ENCODE measurements around the gene SPEN. TPM values are rescaled to one million over a fixed set of nuclear protein-coding genes. Genes with fewer than 3 reads are reported as not detected.

SPEN gene
- polyA plus RNA-seq, 3 donors from 2014 or later, result 1.2 to 46.0 (median 6.0) TPM

DNA sequence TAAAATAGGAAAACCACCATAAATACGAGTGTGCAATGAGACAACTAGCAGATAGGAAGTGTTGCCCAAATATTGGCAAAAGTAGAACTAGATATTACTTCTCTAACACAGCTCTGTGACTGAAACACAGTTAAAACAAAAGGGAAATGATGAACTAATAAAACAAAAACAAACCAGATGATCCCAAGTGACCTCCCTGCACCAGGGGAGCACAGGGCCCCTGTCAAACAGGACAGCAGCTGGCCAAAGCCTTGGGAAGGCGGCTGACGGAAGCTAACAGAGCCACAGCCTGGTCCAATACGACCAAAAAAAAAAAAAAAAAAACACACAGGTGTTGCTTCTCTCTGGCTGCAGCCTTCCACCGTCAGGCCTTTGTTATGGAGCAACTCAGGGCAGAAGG is 110.6 kb downstream of the SPEN start:
- no peaks in the 10 kb centered on the region for H3K9me3 Mint-ChIP-seq
- peaks cover under 1 to 52% of the 10 kb centered on the region in 2 donors for H3K4me1 Mint-ChIP-seq
- peak overlapping the region in 2 of 6 donors; percentile 1 to 60 for H3K27ac Mint-ChIP-seq
- peaks cover 0 to 12% (median 4%) of the 10 kb centered on the region in 3 donors for H3K36me3 Mint-ChIP-seq
- no peak overlapping the region for H3K4me3 Mint-ChIP-seq
- no peak for DNase-seq
- H3K27me3 Mint-ChIP-seq (ENCODE audit: low read depth in 3 of 3), result peaks cover 0 to 6% (median 0%) of the 10 kb centered on the region in 3 donors

DNA sequence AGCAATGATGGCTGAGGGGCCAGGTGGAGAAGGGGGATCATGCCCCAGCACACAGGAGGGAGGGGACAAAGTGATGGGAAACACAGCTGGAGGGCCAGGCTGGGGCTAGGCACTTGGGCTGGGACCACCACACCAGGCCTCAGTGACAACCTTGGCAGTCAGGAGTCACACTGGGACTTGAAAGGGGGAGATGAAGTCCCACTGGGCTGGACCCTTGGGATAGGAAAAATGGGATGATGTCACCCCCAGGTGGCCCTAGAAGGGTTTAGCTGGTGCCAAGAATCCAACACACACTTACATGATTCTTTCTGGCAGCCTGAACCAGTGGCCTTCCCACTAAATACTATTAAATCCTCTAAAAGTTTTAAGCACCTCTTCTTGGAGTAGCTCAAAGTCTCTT is 111.3 kb downstream of the SPEN start:
- peaks cover 7 to 56% of the 10 kb centered on the region in 2 donors for H3K4me1 Mint-ChIP-seq
- no peak overlapping the region for H3K4me3 Mint-ChIP-seq
- peaks cover 0 to 12% (median 9%) of the 10 kb centered on the region in 3 donors for H3K36me3 Mint-ChIP-seq
- no peaks in the 10 kb centered on the region for H3K9me3 Mint-ChIP-seq
- H3K27me3 Mint-ChIP-seq (ENCODE audit: low read depth in 3 of 3), result peaks cover 0 to 6% (median 0%) of the 10 kb centered on the region in 3 donors
- DNase-seq, result no peak
- peak overlapping the region in 1 of 6 donors; percentile 51 for H3K27ac Mint-ChIP-seq

DNA sequence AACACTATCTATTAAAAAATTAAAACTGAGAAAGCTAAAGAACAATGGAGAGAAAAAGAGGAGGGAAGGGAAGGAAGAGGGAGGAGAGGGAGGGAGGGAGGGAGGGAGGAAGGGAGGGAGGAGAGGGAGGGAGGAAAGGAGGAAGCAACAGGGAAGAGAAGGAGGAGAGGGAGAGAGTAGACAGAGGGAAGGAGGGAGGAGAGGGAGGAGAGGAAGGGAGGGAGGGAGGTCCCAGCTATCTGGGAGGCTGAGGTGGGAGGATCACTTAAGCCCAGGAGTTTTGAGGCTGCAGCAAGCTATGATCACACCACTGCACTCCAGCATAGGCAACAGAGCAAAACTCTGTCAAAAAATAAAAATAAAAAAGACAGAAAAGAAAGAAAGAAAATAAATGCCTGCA is 111.9 kb downstream of the SPEN start:
- no peak for DNase-seq
- H3K27me3 Mint-ChIP-seq (ENCODE audit: low read depth in 3 of 3), result peaks cover 0 to 6% (median 0%) of the 10 kb centered on the region in 3 donors
- H3K4me1 Mint-ChIP-seq, result peaks cover 11 to 60% of the 10 kb centered on the region in 2 donors
- no peak overlapping the region for H3K27ac Mint-ChIP-seq
- peaks cover 0 to 12% (median 9%) of the 10 kb centered on the region in 3 donors for H3K36me3 Mint-ChIP-seq
- no peaks in the 10 kb centered on the region for H3K9me3 Mint-ChIP-seq
- no peak overlapping the region for H3K4me3 Mint-ChIP-seq

DNA sequence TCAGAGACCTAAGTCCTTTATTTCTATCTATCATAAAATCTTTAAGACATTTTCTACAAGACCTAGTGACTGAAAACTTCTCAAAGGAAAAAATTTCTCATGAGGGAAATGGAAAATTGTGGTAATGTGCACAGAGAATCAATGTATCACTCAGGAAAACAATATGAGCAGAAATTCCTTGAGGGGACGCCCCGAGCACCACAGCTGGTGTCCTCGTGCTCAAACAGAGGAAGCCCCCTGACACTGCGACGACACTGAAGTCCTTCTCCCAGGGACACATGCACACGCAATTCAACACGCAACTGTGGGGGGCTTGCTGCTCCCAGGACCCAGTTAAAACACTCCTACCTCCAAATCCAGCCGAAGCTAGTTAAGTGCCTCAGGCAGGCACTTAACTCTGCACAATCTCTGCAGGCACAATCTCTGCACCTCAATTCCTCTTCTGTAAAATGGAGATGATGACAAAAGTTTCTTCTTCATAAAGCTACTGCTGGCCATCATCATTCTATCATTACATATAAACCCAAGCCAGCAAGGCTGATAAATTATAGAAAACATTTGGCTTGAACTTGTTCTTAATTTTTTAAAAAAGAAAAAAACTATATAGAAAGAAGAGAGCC is 112.4 kb downstream of the SPEN start:
- Mint-ChIP-seq H3K27me3 (ENCODE audit: low read depth in 3 of 3) (peaks cover 0 to 6% (median 0%) of the 10 kb centered on the region in 3 donors), H3K9me3 (no peaks in the 10 kb centered on the region), H3K36me3 (peaks cover 0 to 12% (median 9%) of the 10 kb centered on the region in 3 donors), H3K4me3 (no peak overlapping the region), H3K27ac (no peak overlapping the region), H3K4me1 (peaks cover 12 to 61% of the 10 kb centered on the region in 2 donors)
- no peak for DNase-seq

DNA sequence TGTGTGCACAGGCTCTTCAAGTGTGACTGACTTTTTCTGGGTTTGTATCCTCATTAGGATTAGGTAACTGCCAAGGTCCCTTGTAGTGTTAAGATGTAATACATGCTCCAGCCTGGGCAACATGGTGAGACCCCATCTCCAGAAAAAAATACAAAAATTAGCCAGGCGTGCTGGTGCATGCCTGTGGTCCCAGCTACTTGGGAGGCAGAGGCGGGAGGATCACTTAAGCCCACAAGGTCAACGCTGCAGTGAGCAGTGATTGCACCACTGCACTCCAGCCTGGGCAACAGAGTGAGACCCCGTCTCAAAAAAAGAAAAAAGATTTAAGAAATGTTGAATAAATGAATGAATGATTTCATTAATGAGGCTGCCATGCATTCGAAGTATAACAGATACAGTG is 113.3 kb downstream of the SPEN start:
- Mint-ChIP-seq H3K4me1 (peaks cover 20 to 63% of the 10 kb centered on the region in 2 donors), H3K36me3 (peaks cover 0 to 12% (median 9%) of the 10 kb centered on the region in 3 donors), H3K27ac (peak overlapping the region in 1 of 6 donors; percentile 45), H3K4me3 (no peak overlapping the region), H3K27me3 (ENCODE audit: low read depth in 3 of 3) (peaks cover 0 to 6% (median 0%) of the 10 kb centered on the region in 3 donors), H3K9me3 (no peaks in the 10 kb centered on the region)
- no peak for DNase-seq

DNA sequence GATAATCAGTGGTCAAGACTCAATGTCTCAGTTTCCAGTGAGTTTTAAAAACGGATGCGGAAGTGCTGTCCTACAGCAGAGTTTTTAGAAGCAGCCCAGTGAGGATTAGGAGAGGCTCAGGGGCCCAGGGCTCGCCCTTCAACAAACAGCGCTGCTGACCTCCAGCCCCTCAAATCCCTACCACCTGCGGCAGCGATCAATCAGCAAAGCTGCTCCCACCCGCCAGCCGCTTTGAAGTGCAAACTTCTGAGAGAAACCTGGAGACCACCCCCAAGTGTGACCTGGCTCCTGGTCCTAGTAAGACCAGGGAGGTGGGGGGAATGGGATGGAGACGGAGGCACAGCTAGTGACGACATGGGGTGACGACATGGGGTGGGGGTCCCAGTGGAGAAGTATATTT is 114.0 kb downstream of the SPEN start:
- H3K36me3 Mint-ChIP-seq, result peaks cover 0 to 11% (median 7%) of the 10 kb centered on the region in 3 donors
- DNase-seq, result no peak
- no peak overlapping the region for H3K4me3 Mint-ChIP-seq
- peaks cover 0 to 4% (median 0%) of the 10 kb centered on the region in 3 donors for H3K27me3 Mint-ChIP-seq (ENCODE audit: low read depth in 3 of 3)
- no peak overlapping the region for H3K27ac Mint-ChIP-seq
- peaks cover 27 to 65% of the 10 kb centered on the region in 2 donors for H3K4me1 Mint-ChIP-seq
- H3K9me3 Mint-ChIP-seq, result no peaks in the 10 kb centered on the region

DNA sequence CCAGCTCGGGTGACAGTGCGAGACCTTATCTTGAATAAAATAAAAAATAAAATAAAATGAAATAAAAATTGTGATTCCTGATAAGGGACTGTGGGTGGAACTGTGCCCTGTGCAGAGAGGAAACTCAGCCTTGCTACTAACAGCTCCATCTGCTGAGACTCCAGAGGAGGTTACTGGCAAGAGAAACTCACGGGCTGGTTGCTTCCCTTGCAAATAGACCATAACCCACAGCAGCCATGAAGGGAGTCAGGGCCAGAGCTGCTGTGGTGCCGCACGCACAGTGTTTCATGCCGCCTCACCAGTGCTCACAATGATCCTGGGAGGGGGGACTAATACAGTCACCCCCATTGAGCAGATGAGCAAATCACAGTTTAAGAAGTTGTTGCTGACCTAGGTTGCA is 114.7 kb downstream of the SPEN start:
- Mint-ChIP-seq H3K27ac (no peak overlapping the region), H3K9me3 (no peaks in the 10 kb centered on the region), H3K27me3 (ENCODE audit: low read depth in 3 of 3) (peaks cover 0 to 3% (median 0%) of the 10 kb centered on the region in 3 donors), H3K36me3 (peaks cover 0 to 8% (median 4%) of the 10 kb centered on the region in 3 donors), H3K4me3 (no peak overlapping the region), H3K4me1 (peaks cover 33 to 65% of the 10 kb centered on the region in 2 donors)
- no peak for DNase-seq

DNA sequence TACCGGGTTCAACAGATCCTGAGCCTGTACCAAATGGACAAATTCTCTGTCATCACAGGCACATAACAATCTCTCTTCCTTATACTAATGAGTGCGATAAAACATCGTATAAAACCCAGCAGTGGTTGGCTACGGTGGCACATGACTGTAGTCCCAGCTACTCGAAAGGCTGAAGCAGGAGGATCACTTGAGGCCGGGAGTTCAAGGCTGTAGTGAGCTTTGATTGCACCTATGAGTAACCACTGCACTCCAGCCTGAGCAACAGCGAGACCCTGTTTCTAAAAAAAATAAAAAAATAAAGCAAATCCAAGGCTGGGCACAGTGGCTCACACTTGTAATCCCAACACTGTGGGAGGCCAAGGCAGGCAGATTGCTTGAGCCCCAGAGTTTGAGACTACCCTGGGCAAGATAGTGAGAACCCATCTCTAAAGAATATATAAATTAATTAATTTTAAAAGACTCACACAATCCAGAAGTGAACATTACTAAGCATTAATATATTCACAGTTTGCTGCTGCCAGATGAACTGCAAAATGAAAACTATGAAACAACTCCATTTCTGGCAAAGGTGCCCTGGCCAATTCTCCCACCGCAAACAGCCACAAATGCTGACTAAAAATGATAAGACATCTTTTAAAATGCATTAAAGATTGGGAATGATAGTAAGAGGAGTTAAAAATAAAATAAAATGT is 115.3 kb downstream of the SPEN start:
- Mint-ChIP-seq H3K27me3 (ENCODE audit: low read depth in 3 of 3) (peaks cover 0 to 3% (median 0%) of the 10 kb centered on the region in 3 donors), H3K27ac (peak overlapping the region in 3 of 6 donors; percentile 22 to 79 (median 23)), H3K4me1 (peaks cover 37 to 65% of the 10 kb centered on the region in 2 donors), H3K36me3 (peaks cover 0 to 5% (median 4%) of the 10 kb centered on the region in 3 donors), H3K4me3 (peak overlapping the region in 1 of 5 donors; percentile 12), H3K9me3 (no peaks in the 10 kb centered on the region)
- DNase-seq, result no peak

DNA sequence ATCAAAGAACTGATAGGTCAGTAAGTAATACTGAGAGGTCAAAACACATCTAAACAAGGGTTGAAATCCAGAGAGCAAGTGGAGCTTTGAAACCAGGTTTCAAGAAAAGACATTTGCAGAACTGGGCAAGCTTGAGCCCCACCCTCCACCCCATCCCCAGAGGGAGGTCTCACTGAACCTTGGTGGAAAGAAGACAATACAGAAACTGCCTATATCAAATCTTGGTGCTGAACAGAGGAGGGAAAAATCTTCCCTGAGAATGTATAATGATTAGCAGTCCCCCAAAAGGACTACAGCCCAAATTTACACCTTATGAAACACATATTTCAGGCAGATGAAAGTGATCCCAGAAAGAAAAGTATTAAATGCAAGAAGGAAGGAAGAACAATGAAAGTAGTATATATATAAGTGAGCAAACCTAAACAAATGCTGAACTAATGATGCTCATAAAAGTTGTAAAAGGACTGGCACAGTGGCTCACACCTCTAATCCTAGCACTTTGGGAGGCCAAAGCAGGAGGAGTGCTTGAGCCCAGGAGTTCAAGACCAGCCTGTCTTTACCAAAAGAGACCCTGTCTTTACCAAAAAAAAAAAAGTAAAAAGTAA is 116.0 kb downstream of the SPEN start:
- H3K9me3 Mint-ChIP-seq, result no peaks in the 10 kb centered on the region
- H3K36me3 Mint-ChIP-seq, result peaks cover 4 to 8% (median 8%) of the 10 kb centered on the region in 3 donors
- peak overlapping the region; percentile 10 to 79 (median 24) for H3K27ac Mint-ChIP-seq
- peaks cover 37 to 68% of the 10 kb centered on the region in 2 donors for H3K4me1 Mint-ChIP-seq
- H3K4me3 Mint-ChIP-seq, result no peak overlapping the region
- peaks cover 0 to 1% (median 0%) of the 10 kb centered on the region in 3 donors for H3K27me3 Mint-ChIP-seq (ENCODE audit: low read depth in 3 of 3)
- DNase-seq, result no peak

DNA sequence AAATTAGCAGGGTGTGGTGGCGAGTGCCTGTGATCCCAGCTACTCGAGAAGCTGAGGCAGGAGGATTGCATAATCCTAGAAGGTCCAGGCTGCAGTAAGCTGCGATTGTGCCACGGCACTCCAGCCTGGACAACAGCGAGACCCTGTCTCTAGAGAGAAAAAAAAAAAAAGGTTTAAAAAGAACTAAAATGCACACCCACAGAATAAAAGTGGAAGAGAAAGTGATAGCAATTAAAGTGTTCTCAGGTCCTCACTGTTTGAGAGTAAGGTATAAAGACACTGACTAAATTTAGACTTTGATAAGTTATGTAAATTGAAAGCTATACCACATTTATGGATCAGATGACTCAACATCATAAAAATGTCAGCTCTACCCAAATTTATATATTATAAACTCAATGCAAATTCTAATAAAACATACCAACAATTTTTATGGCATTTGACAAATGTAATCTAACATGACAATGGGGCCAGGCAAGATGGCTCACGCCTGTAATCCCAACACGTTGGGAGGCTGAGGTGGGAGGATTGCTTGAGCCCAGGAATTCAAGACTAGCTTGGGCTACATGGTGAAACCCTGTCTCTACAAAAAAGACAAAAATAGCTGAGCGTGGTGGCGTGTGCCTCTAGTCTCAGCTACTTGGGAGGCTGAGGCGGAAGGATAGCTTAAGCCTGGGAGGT is 116.6 kb downstream of the SPEN start:
- no peaks in the 10 kb centered on the region for H3K27me3 Mint-ChIP-seq (ENCODE audit: low read depth in 3 of 3)
- H3K4me1 Mint-ChIP-seq, result peaks cover 37 to 69% of the 10 kb centered on the region in 2 donors
- H3K27ac Mint-ChIP-seq, result peak overlapping the region in 5 of 6 donors; percentile 22 to 51 (median 40)
- peaks cover 4 to 8% (median 8%) of the 10 kb centered on the region in 3 donors for H3K36me3 Mint-ChIP-seq
- no peaks in the 10 kb centered on the region for H3K9me3 Mint-ChIP-seq
- DNase-seq, result no peak
- H3K4me3 Mint-ChIP-seq, result no peak overlapping the region

DNA sequence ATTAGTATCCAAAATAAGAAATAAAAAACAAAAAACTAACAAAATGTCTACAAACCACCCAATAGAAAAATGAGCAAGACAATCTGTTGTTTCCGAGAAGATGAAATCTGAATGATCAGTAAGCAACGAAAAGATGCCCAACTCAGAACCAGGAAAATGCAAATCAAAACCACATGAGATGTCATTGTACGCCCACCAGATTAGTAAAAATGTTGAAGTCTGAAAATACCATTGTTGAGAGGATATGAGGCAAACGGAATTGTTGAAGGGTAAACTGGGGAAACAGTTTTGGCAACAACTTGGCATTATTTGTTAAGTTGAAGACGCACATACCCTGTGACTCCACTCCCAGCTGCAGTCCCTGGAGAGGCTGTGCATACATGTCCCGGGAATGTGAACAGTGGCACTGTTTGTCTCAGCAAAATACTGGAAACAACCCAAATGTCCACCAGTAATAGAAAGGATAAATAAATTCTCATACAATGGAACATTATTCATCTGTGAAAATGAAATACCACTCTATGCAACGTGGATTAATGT is 117.8 kb downstream of the SPEN start:
- peak overlapping the region in 1 of 5 donors; percentile 81 for H3K4me3 Mint-ChIP-seq
- DNase-seq, result no peak

DNA sequence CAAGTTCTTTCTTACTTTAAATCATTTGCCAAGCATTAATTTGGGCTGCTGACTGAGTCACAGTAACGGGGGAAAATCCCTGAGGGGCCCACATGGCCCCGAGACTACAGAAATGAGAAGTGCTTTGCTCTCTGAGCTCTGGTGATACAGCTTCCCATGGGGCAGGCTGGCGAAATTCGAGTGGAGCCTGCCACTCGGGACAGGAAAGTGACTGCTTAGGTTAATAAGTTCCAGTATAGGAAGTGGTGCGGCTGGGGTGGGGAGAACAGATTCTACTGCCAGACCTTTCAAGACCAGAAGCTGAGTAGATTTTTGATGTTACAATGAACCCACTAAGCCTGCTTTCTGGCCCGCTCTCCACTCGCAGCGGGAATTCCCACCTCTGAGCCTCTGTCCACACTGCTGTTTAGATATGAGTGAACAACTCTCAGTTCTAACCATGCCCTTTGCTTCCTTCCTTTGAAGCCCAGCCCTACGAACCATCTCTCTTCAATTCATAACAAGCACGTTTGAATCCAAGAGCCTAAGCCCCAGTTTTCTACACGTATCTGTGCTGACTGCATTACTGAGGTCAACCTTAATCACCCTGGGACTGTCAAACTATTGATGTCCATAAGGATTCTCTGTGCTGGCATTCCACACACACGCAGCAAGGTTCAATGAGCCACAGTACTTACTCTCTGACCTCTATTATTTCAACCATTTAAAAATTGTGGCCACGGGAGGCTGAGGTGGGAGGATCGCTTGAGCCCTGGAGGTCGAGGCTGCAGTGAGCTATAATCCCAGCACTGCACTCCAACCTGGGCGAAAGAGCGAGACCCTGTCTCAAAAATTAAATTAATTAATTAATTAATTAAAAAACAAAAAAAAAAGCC is 118.8 kb downstream of the SPEN start:
- Mint-ChIP-seq H3K4me1 (peaks cover 40 to 65% of the 10 kb centered on the region in 2 donors), H3K4me3 (peak overlapping the region; percentile 24 to 81 (median 53)), H3K27ac (peak overlapping the region; percentile 44 to 90 (median 80)), H3K9me3 (no peaks in the 10 kb centered on the region), H3K27me3 (ENCODE audit: low read depth in 3 of 3) (no peaks in the 10 kb centered on the region), H3K36me3 (peaks cover 4 to 11% (median 8%) of the 10 kb centered on the region in 3 donors)
- peak in 1 of 3 donors; percentile 23 for DNase-seq

More for the DNA sequence above, 117.8 kb downstream of the SPEN start:
- H3K36me3 Mint-ChIP-seq, result peaks cover 4 to 11% (median 8%) of the 10 kb centered on the region in 3 donors
- H3K9me3 Mint-ChIP-seq, result no peaks in the 10 kb centered on the region
- H3K27ac Mint-ChIP-seq, result peak overlapping the region; percentile 44 to 90 (median 80)
- no peaks in the 10 kb centered on the region for H3K27me3 Mint-ChIP-seq (ENCODE audit: low read depth in 3 of 3)
- peaks cover 40 to 71% of the 10 kb centered on the region in 2 donors for H3K4me1 Mint-ChIP-seq

Data from immature natural killer cell (primary cell).